ENCODE measurements around the gene CABP1.

DNA sequence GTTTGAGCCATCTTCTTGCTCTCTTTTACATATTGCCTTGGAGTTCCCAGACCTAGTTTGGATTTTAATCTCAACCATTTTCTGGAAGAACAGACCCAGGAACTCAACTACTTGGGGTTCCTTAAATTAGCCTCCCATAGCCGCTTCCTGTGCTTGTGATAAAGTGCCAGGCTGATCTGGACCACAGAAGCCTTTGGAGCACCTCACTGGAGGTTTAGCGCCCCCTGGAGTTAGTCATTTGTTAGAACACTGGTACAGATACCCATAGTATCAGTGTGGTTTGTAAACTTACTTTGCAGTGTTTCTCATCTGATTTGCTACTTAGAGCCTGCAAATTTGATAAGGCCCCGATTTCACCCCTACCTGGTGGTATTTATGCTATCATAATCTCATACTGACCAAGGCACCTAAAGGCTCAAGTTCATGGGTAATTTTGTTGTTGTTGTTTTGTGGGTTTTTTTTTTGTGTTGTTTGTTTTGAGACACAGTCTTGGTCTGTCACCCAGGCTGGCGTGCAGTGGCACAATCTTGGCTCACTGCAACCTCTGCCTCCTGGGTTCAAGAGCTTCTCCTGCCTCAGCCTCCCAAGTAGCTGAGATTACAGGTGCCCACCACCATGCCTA lies 73.5 kb downstream of the CABP1 start:
- TF ChIP-seq, protein P1, sequence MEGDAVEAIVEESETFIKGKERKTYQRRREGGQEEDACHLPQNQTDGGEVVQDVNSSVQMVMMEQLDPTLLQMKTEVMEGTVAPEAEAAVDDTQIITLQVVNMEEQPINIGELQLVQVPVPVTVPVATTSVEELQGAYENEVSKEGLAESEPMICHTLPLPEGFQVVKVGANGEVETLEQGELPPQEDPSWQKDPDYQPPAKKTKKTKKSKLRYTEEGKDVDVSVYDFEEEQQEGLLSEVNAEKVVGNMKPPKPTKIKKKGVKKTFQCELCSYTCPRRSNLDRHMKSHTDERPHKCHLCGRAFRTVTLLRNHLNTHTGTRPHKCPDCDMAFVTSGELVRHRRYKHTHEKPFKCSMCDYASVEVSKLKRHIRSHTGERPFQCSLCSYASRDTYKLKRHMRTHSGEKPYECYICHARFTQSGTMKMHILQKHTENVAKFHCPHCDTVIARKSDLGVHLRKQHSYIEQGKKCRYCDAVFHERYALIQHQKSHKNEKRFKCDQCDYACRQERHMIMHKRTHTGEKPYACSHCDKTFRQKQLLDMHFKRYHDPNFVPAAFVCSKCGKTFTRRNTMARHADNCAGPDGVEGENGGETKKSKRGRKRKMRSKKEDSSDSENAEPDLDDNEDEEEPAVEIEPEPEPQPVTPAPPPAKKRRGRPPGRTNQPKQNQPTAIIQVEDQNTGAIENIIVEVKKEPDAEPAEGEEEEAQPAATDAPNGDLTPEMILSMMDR (IDR thresholded peaks at IDR 0.05), result peak; percentile 82 to 85 (median 82)
- TF ChIP-seq POLR2A (IDR thresholded peaks at IDR 0.05; ENCODE audit: low read depth) (no peak), POLR2AphosphoS5 (IDR thresholded peaks at IDR 0.05) (peak in 1 of 2 donors; percentile 34)
